Vagina (tissue), 2 donors: Measurements from ENCODE around the gene UHRF2. TPM values are rescaled to one million over a fixed set of nuclear protein-coding genes. Genes with fewer than 3 reads are reported as not detected.

ENCODE experiments used
- DNase-seq, 2 donors: peaks; one replicate each; pipeline ENCODE4 v3.0.0-alpha.2; 2017; ENCODE audit errors: extremely low spot score in 2 of 2
- H3K27ac ChIP-seq: fragments of 200-600 bp; sonication (generic); one replicate; pipeline ENCODE4 v1.5.1; 2019
- H3K27me3 ChIP-seq: fragments of 200-600 bp; sonication (generic); one replicate; pipeline ENCODE4 v1.5.1; 2019
- H3K36me3 ChIP-seq, 2 donors: fragments of 200-600 bp; sonication (generic); one replicate each; pipeline ENCODE4 v1.5.1; 2017 to 2019
- H3K4me1 ChIP-seq: fragments of 200-600 bp; sonication (generic); one replicate; pipeline ENCODE4 v1.5.1; 2019
- H3K4me3 ChIP-seq, 2 donors: fragments of 200-600 bp; sonication (generic); 1 replicate in 1 of 2; 2 replicates in 1 of 2; pipeline ENCODE4 v1.5.1; 2016 to 2019
- H3K9me3 ChIP-seq: fragments of 200-600 bp; sonication (generic); one replicate; pipeline ENCODE4 v1.5.1; 2019
- CTCF ChIP-seq, 3 experiments: fragments of 450-650 bp in 2 of 3; fragments of 200-600 bp in 1 of 3; sonication (generic) in 1 of 3; IDR thresholded peaks; one replicate each; pipeline ENCODE4 v1.5.1; 2017 to 2019; ENCODE audit warnings: antibody characterized with exemption in 3 of 3, mild to moderate bottlenecking in 2 of 3, moderate library complexity in 2 of 3
- POLR2A ChIP-seq, 2 donors: fragments of 450-650 bp; IDR thresholded peaks; one replicate each; pipeline ENCODE4 v1.6.1; 2017; ENCODE audit warnings: antibody characterized with exemption in 2 of 2, mild to moderate bottlenecking in 2 of 2, moderate library complexity in 2 of 2
- POLR2AphosphoS5 ChIP-seq, 2 donors: sonication (generic); formaldehyde crosslinking; IDR thresholded peaks; one replicate each; pipeline ENCODE4 v1.9.0; 2017; ENCODE audit warnings: antibody characterized with exemption in 2 of 2, mild to moderate bottlenecking in 2 of 2, low read depth in 1 of 2; ENCODE audit not compliant: insufficient read depth in 1 of 2
- intact Hi-C: fragments of 100-400 bp; cut with DNase I; formaldehyde crosslinking; loops from one replicate; pipeline ENCODE4 v1.15.1; 2023
- total RNA-seq: library from RNA; depleted of rRNA; stranded (reverse); fragments of >200 nt; gene quantifications from one replicate; pipeline ENCODE4 v1.2.3, GENCODE V29; 2016

Gene UHRF2
- total RNA-seq, 1 donor from 2014 or later: 70.0 TPM

- Histone ChIP-seq H3K27me3 (no peaks in the 10 kb centered on the region), H3K36me3 (no peaks in the 10 kb centered on the region), H3K4me1 (peaks cover 27% of the 10 kb centered on the region), H3K27ac (peak overlapping the region; percentile 92), H3K9me3 (no peaks in the 10 kb centered on the region), H3K4me3 (peak overlapping the region; percentile 83 to 88)
- TF ChIP-seq POLR2AphosphoS5 (IDR thresholded peaks at IDR 0.05; ENCODE audit: insufficient read depth in 1 of 2, low read depth in 1 of 2) (no peak), CTCF (IDR thresholded peaks at IDR 0.05) (no peak), POLR2A (IDR thresholded peaks at IDR 0.05) (no peak)
- intact Hi-C loops: loop anchor here (5.0 kb wide), 1 partner anchor 343 kb away; the partner anchor contains the start of gene KDM4C
- no peak for DNase-seq
Measured at GRCh38 chr9:6414247-6414641, 1.2 kb downstream of the UHRF2 start.

DNA sequence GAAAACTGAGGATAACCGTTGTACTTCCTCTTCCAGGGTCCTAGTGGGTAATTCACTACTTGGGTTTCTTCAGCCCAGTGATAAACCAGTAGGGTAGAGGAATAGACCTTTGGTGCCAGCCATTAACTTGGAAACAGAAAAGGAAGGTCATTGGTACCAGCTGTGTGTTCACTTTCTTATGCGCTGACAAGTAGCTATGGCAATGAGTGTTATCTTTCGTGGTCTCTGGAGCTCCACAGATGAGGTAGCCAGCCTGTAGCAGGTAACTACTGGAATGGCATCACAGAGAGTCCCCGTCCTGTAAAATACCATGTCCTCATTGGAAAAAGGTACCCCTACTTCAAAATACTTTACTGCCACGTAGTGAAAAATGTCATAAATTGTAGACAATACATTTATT, 2.3 kb downstream of the UHRF2 start:
- TF ChIP-seq CTCF (IDR thresholded peaks at IDR 0.05) (no peak), POLR2A (IDR thresholded peaks at IDR 0.05) (no peak), POLR2AphosphoS5 (IDR thresholded peaks at IDR 0.05; ENCODE audit: insufficient read depth in 1 of 2, low read depth in 1 of 2) (no peak)
- H3K36me3 ChIP-seq: no peaks in the 10 kb centered on the region
- H3K4me3 ChIP-seq: peak overlapping the region; percentile 7 to 88
- no peak overlapping the region for H3K27ac ChIP-seq
- no peak for DNase-seq
- no peaks in the 10 kb centered on the region for H3K9me3 ChIP-seq
- intact Hi-C loops: no loop called here
- peaks cover 27% of the 10 kb centered on the region for H3K4me1 ChIP-seq
- H3K27me3 ChIP-seq: no peaks in the 10 kb centered on the region

- no peak overlapping the region for H3K27ac ChIP-seq
- no peaks in the 10 kb centered on the region for H3K9me3 ChIP-seq
- no peak for DNase-seq
- no peak for TF ChIP-seq POLR2AphosphoS5 (IDR thresholded peaks at IDR 0.05; ENCODE audit: insufficient read depth in 1 of 2, low read depth in 1 of 2)
- no peak for TF ChIP-seq POLR2A (IDR thresholded peaks at IDR 0.05)
- no peak for TF ChIP-seq CTCF (IDR thresholded peaks at IDR 0.05)
- H3K4me3 ChIP-seq: no peak overlapping the region
- intact Hi-C loops: no loop called here
- H3K4me1 ChIP-seq: peaks cover 27% of the 10 kb centered on the region
- H3K36me3 ChIP-seq: peaks cover 0 to 7% of the 10 kb centered on the region in 2 donors
- no peaks in the 10 kb centered on the region for H3K27me3 ChIP-seq
Measured at GRCh38 chr9:6417186-6417585, 4.2 kb downstream of the UHRF2 start.

DNA sequence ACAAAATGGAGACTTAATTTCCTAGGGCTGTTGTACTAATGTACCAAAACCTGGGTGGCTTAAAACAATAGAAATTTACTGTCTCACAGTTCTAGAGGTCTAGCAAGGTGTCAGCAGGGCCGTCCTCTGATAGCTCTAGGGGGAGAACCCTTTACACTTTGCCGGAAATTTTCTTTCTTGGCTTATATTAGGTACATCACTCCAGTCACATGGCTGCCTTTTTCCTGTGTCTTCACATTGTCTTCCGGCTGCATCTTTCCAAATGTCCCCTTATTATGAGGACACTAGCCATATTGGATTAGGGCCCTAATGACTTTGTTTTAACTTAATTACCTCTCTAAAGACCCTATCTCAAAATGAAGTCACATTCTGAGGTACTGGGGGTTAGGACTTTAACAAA, 5.8 kb downstream of the UHRF2 start:
- peaks cover 0 to 7% of the 10 kb centered on the region in 2 donors for H3K36me3 ChIP-seq
- intact Hi-C loops: no loop called here
- H3K27me3 ChIP-seq: no peaks in the 10 kb centered on the region
- TF ChIP-seq POLR2A (IDR thresholded peaks at IDR 0.05) (no peak), POLR2AphosphoS5 (IDR thresholded peaks at IDR 0.05; ENCODE audit: insufficient read depth in 1 of 2, low read depth in 1 of 2) (no peak), CTCF (IDR thresholded peaks at IDR 0.05) (no peak)
- peaks cover 27% of the 10 kb centered on the region for H3K4me1 ChIP-seq
- no peaks in the 10 kb centered on the region for H3K9me3 ChIP-seq
- no peak for DNase-seq
- H3K27ac ChIP-seq: no peak overlapping the region
- H3K4me3 ChIP-seq: no peak overlapping the region

DNA sequence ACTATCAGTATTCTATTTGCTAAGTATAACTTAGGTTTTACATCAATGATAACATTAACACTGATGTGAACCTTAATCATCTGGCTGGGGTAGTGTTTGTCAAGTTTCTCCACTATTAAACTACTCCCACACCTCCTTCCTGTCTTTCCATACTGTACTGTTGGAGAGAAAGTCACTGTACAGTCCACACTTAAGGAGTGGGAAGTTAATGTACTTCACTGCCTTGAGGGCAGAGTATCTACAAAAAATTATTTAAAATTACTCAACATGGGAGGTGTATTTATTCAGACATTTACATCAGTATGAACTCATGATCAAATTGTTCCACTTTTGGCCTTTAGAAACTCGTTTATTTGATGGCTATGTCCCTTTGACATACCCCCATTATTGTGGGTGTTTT, 11.9 kb downstream of the UHRF2 start:
- Histone ChIP-seq H3K27ac (no peak overlapping the region), H3K27me3 (no peaks in the 10 kb centered on the region), H3K4me1 (peaks cover 36% of the 10 kb centered on the region), H3K9me3 (no peaks in the 10 kb centered on the region), H3K36me3 (peaks cover 0 to 7% of the 10 kb centered on the region in 2 donors), H3K4me3 (no peak overlapping the region)
- DNase-seq: no peak
- intact Hi-C loops: no loop called here
- TF ChIP-seq CTCF (IDR thresholded peaks at IDR 0.05): no peak
- no peak for TF ChIP-seq POLR2A (IDR thresholded peaks at IDR 0.05)
- TF ChIP-seq POLR2AphosphoS5 (IDR thresholded peaks at IDR 0.05; ENCODE audit: insufficient read depth in 1 of 2, low read depth in 1 of 2): no peak
